ENCODE data around the gene MIEF2. TPM values are rescaled to one million over a fixed set of nuclear protein-coding genes. Genes with fewer than 3 reads are reported as not detected.
"Not testable (repeated sequence)": the region's sequence is repeated elsewhere in the genome, so short reads cannot be mapped to it uniquely, and the experiment has no call there.

Gene MIEF2
- total RNA-seq = 10 to 100 TPM; 11.1 to 13.1 TPM
- polyA plus RNA-seq = 1 to 10 TPM; 2.4 to 7.5 TPM
- long read RNA-seq, donor 1, transcript MIEF2-201 (4 exons, 3,364 nt) = major isoform, 55 of 69 reads
- long read RNA-seq, donor 1, partial matches to known transcripts = 6 of 69 reads
- long read RNA-seq, donor 1, other reads (novel, unspliced or antisense) = 7 of 69 reads
- long read RNA-seq, donor 2, transcript MIEF2-201 (4 exons, 3,364 nt) = major isoform, 12 of 17 reads
- long read RNA-seq, donor 2, partial matches to known transcripts = 2 of 17 reads
- long read RNA-seq, donor 2, other reads (novel, unspliced or antisense) = 2 of 17 reads

- Histone ChIP-seq H3K36me3 (ENCODE audit: control insufficient read depth in 1 of 2, insufficient read depth in 2 of 2, low read length in 1 of 2) (peaks cover 0 to 3% of the 10 kb centered on the region in 2 donors), H3K27ac (ENCODE audit: low read depth in 1 of 2, low read length in 2 of 2) (peak within 1 kb of the TSS; percentile 23 to 72), H3K9me3 (ENCODE audit: control insufficient read depth, low read length) (no peaks in the 10 kb centered on the region), H3K4me1 (ENCODE audit: control insufficient read depth in 1 of 2, insufficient read depth in 2 of 2, low read length in 2 of 2) (peaks cover 0 to 5% of the 10 kb centered on the region in 2 donors), H3K27me3 (ENCODE audit: control insufficient read depth in 1 of 2, insufficient read depth in 2 of 2, low read length in 1 of 2) (no peaks in the 10 kb centered on the region), H3K4me3 (ENCODE audit: low read length in 2 of 2) (peak within 1 kb of the TSS; percentile 55 to 59)
- WGBS, 2 donors = 0 to 1% methylated on average over 58 to 72 of the region's 72 CpGs
- DNase-seq = peak; percentile 98
- peak; percentile 93 for ATAC-seq (ENCODE audit: low FRiP score)
- intact Hi-C loops (cut with DNase I) = loop anchor here in 1 of 2 donors (2.0 kb wide), 1 partner anchor 54 kb away; the partner anchor contains the start of genes SMCR8 and TOP3A
These were observed at the start of gene MIEF2 for GRCh38 chr17:18260332-18261145. Gene MIEF2, plus strand, starts transcription at chr17:18260662. Its CDS starts 2,059 bp downstream, at chr17:18262721.

- Histone ChIP-seq H3K9me3 (ENCODE audit: control insufficient read depth, low read length) (no peaks in the 10 kb centered on the region), H3K27me3 (ENCODE audit: control insufficient read depth in 1 of 2, insufficient read depth in 2 of 2, low read length in 1 of 2) (no peaks in the 10 kb centered on the region), H3K27ac (ENCODE audit: low read depth in 1 of 2, low read length in 2 of 2) (no peak overlapping the region), H3K4me1 (ENCODE audit: control insufficient read depth in 1 of 2, insufficient read depth in 2 of 2, low read length in 2 of 2) (no peaks in the 10 kb centered on the region), H3K36me3 (ENCODE audit: control insufficient read depth in 1 of 2, insufficient read depth in 2 of 2, low read length in 1 of 2) (peaks cover 0 to 6% of the 10 kb centered on the region in 2 donors), H3K4me3 (ENCODE audit: low read length in 2 of 2) (no peak overlapping the region)
- DNase-seq (no peak), ATAC-seq (ENCODE audit: low FRiP score) (no peak)
- WGBS, 2 donors = 64 to 70% methylated on average over 7 of the region's 7 CpGs
- intact Hi-C loops (cut with DNase I) = no loop called here
These were observed 46.7 kb upstream of the MIEF2 start for GRCh38 chr17:18213666-18214270.

GRCh38 chr17:18216906-18217305 is 43.6 kb upstream of the MIEF2 start:
- 81 to 84% methylated on average over 11 of the region's 11 CpGs for WGBS, 2 donors
- intact Hi-C loops (cut with DNase I) = loop anchor here in 1 of 2 donors (5.0 kb wide), 1 partner anchor 75 kb away; no protein-coding TSS in a partner anchor
- H3K9me3 ChIP-seq (ENCODE audit: control insufficient read depth, low read length); ATAC-seq (ENCODE audit: low FRiP score); H3K4me1 ChIP-seq (ENCODE audit: control insufficient read depth in 1 of 2, insufficient read depth in 2 of 2, low read length in 2 of 2); H3K36me3 ChIP-seq (ENCODE audit: control insufficient read depth in 1 of 2, insufficient read depth in 2 of 2, low read length in 1 of 2); H3K27me3 ChIP-seq (ENCODE audit: control insufficient read depth in 1 of 2, insufficient read depth in 2 of 2, low read length in 1 of 2); DNase-seq; H3K4me3 ChIP-seq (ENCODE audit: low read length in 2 of 2); H3K27ac ChIP-seq (ENCODE audit: low read depth in 1 of 2, low read length in 2 of 2): not testable (repeated sequence)

- H3K9me3 ChIP-seq (ENCODE audit: control insufficient read depth, low read length) = no peaks in the 10 kb centered on the region
- DNase-seq = peak; percentile 81 to 90
- H3K27me3 ChIP-seq (ENCODE audit: control insufficient read depth in 1 of 2, insufficient read depth in 2 of 2, low read length in 1 of 2) = no peaks in the 10 kb centered on the region
- peak; percentile 88 for ATAC-seq (ENCODE audit: low FRiP score)
- H3K27ac ChIP-seq (ENCODE audit: low read depth in 1 of 2, low read length in 2 of 2) = no peak overlapping the region
- H3K4me1 ChIP-seq (ENCODE audit: control insufficient read depth in 1 of 2, insufficient read depth in 2 of 2, low read length in 2 of 2) = no peaks in the 10 kb centered on the region
- no peaks in the 10 kb centered on the region for H3K36me3 ChIP-seq (ENCODE audit: control insufficient read depth in 1 of 2, insufficient read depth in 2 of 2, low read length in 1 of 2)
- intact Hi-C loops (cut with DNase I) = loop anchor here in 1 of 2 donors (5.0 kb wide), 1 partner anchor 75 kb away; no protein-coding TSS in a partner anchor
- WGBS, 2 donors = 13 to 17% methylated on average over 5 to 6 of the region's 6 CpGs
- no peak overlapping the region for H3K4me3 ChIP-seq (ENCODE audit: low read length in 2 of 2)
These were observed 42.9 kb upstream of the MIEF2 start for GRCh38 chr17:18217412-18218015.

- intact Hi-C loops (cut with DNase I) = loop anchor here in 1 of 2 donors (5.0 kb wide), 1 partner anchor 77 kb away; no protein-coding TSS in a partner anchor
- Histone ChIP-seq H3K27ac (ENCODE audit: low read depth in 1 of 2, low read length in 2 of 2) (no peak overlapping the region), H3K4me3 (ENCODE audit: low read length in 2 of 2) (no peak overlapping the region), H3K9me3 (ENCODE audit: control insufficient read depth, low read length) (no peaks in the 10 kb centered on the region), H3K27me3 (ENCODE audit: control insufficient read depth in 1 of 2, insufficient read depth in 2 of 2, low read length in 1 of 2) (no peaks in the 10 kb centered on the region), H3K4me1 (ENCODE audit: control insufficient read depth in 1 of 2, insufficient read depth in 2 of 2, low read length in 2 of 2) (no peaks in the 10 kb centered on the region), H3K36me3 (ENCODE audit: control insufficient read depth in 1 of 2, insufficient read depth in 2 of 2, low read length in 1 of 2) (no peaks in the 10 kb centered on the region)
- peak; percentile 66 for ATAC-seq (ENCODE audit: low FRiP score)
- 18 to 26% methylated on average over 4 of the region's 4 CpGs for WGBS, 2 donors
- no peak for DNase-seq
These were observed 41.6 kb upstream of the MIEF2 start for GRCh38 chr17:18218756-18219415.

- ATAC-seq (ENCODE audit: low FRiP score) (no peak), DNase-seq (no peak)
- no peaks in the 10 kb centered on the region for H3K9me3 ChIP-seq (ENCODE audit: control insufficient read depth, low read length)
- H3K36me3 ChIP-seq (ENCODE audit: control insufficient read depth in 1 of 2, insufficient read depth in 2 of 2, low read length in 1 of 2) = no peaks in the 10 kb centered on the region
- H3K4me1 ChIP-seq (ENCODE audit: control insufficient read depth in 1 of 2, insufficient read depth in 2 of 2, low read length in 2 of 2) = no peaks in the 10 kb centered on the region
- no peak overlapping the region for H3K27ac ChIP-seq (ENCODE audit: low read depth in 1 of 2, low read length in 2 of 2)
- no peaks in the 10 kb centered on the region for H3K27me3 ChIP-seq (ENCODE audit: control insufficient read depth in 1 of 2, insufficient read depth in 2 of 2, low read length in 1 of 2)
- H3K4me3 ChIP-seq (ENCODE audit: low read length in 2 of 2) = no peak overlapping the region
- WGBS, 2 donors = 97 to 98% methylated on average over 4 of the region's 4 CpGs
- intact Hi-C loops (cut with DNase I) = no loop called here
These were observed 36.4 kb upstream of the MIEF2 start for GRCh38 chr17:18224053-18224386.

GRCh38 chr17:18224387-18225120 is 35.9 kb upstream of the MIEF2 start:
- Histone ChIP-seq H3K9me3 (ENCODE audit: control insufficient read depth, low read length) (no peaks in the 10 kb centered on the region), H3K36me3 (ENCODE audit: control insufficient read depth in 1 of 2, insufficient read depth in 2 of 2, low read length in 1 of 2) (no peaks in the 10 kb centered on the region), H3K27ac (ENCODE audit: low read depth in 1 of 2, low read length in 2 of 2) (no peak overlapping the region), H3K4me3 (ENCODE audit: low read length in 2 of 2) (no peak overlapping the region), H3K4me1 (ENCODE audit: control insufficient read depth in 1 of 2, insufficient read depth in 2 of 2, low read length in 2 of 2) (no peaks in the 10 kb centered on the region), H3K27me3 (ENCODE audit: control insufficient read depth in 1 of 2, insufficient read depth in 2 of 2, low read length in 1 of 2) (no peaks in the 10 kb centered on the region)
- no peak for DNase-seq
- intact Hi-C loops (cut with DNase I) = no loop called here
- 53 to 54% methylated on average over 23 of the region's 23 CpGs for WGBS, 2 donors
- ATAC-seq (ENCODE audit: low FRiP score) = peak; percentile 35
